BLaER1 treated with 17β-estradiol and CSF1 and Interleukin-3, amounts not matched to agents 10 nM and 100 nM (cell line): ENCODE results near the gene LYPLA2.
A peak's percentile ranks its signal among the peaks of the same experiment; 100 is the strongest.
"Not testable (repeated sequence)": the region's sequence is repeated elsewhere in the genome, so short reads cannot be mapped to it uniquely, and the experiment has no call there.

ENCODE experiments used
- H3K27ac ChIP-seq, 11 experiments: shearing (Covaris generic); formaldehyde crosslinking; 2 replicates each; pipeline ENCODE4 v1.8.1; 2022
- H3K27me3 ChIP-seq, 11 experiments: shearing (Covaris generic); formaldehyde crosslinking; 2 replicates each; pipeline ENCODE4 v1.8.1; 2022
- H3K36me3 ChIP-seq, 11 experiments: shearing (Covaris generic); formaldehyde crosslinking; 2 replicates each; pipeline ENCODE4 v1.8.1; 2022
- H3K4me1 ChIP-seq, 10 experiments: shearing (Covaris generic); formaldehyde crosslinking; 2 replicates each; pipeline ENCODE4 v1.8.1; 2022
- H3K4me2 ChIP-seq, 11 experiments: shearing (Covaris generic); formaldehyde crosslinking; 2 replicates each; pipeline ENCODE4 v1.8.1; 2022
- H3K4me3 ChIP-seq, 10 experiments: shearing (Covaris generic); formaldehyde crosslinking; 2 replicates each; pipeline ENCODE4 v1.8.1; 2022
- H3K9ac ChIP-seq, 11 experiments: shearing (Covaris generic); formaldehyde crosslinking; 2 replicates each; pipeline ENCODE4 v1.8.1; 2022
- H3K9me3 ChIP-seq, 11 experiments: shearing (Covaris generic); formaldehyde crosslinking; replicated peaks in 1 of 11; 2 replicates each; pipeline ENCODE4 v1.8.1; 2022
- H4K20me1 ChIP-seq, 11 experiments: shearing (Covaris generic); formaldehyde crosslinking; 2 replicates each; pipeline ENCODE4 v1.8.1; 2022
- Cebpa-rat ChIP-seq, 11 experiments: shearing (Covaris generic); IDR thresholded peaks; 2 replicates each; pipeline ENCODE4 v1.8.1; 2022

The LYPLA2 gene

GRCh38 chr1:23825762-23826522 is 35.0 kb downstream of the LYPLA2 start:
- Histone ChIP-seq H3K27me3 (no peaks in the 10 kb centered on the region), H3K27ac (peak overlapping the region; percentile 94 to 99 (median 98)), H3K9me3 (no peaks in the 10 kb centered on the region), H4K20me1 (peaks cover 0 to 11% (median 0%) of the 10 kb centered on the region in 11 experiments; a peak in 2 of 22 replicates), H3K4me2 (peak overlapping the region; percentile 69 to 96 (median 93)), H3K9ac (peak overlapping the region; percentile 95 to 99 (median 98)), H3K36me3 (no peaks in the 10 kb centered on the region), H3K4me3 (peak overlapping the region; percentile 74 to 96 (median 92)), H3K4me1 (peaks cover 17 to 25% (median 20%) of the 10 kb centered on the region in 10 experiments)
- no peak for TF ChIP-seq Cebpa-rat (IDR thresholded peaks at IDR 0.05)

GRCh38 chr1:23826590-23826989 is 35.6 kb downstream of the LYPLA2 start:
- not testable (repeated sequence) for H3K9me3 ChIP-seq, H3K27ac ChIP-seq, H3K4me3 ChIP-seq, H4K20me1 ChIP-seq, H3K9ac ChIP-seq, H3K27me3 ChIP-seq, H3K36me3 ChIP-seq
- Histone ChIP-seq H3K4me2 (peak overlapping the region in 1 of 11 experiments; percentile 89; a peak in 1 of 22 replicates), H3K4me1 (peaks cover 17 to 24% (median 20%) of the 10 kb centered on the region in 10 experiments)

- TF ChIP-seq Cebpa-rat (IDR thresholded peaks at IDR 0.05), result no peak
- peaks cover 17 to 24% (median 20%) of the 10 kb centered on the region in 10 experiments for H3K4me1 ChIP-seq
- H3K4me2 ChIP-seq, result no peak overlapping the region
- H3K9me3 ChIP-seq, result no peaks in the 10 kb centered on the region
- no peaks in the 10 kb centered on the region for H3K27me3 ChIP-seq
- H3K4me3 ChIP-seq, result no peak overlapping the region
- no peaks in the 10 kb centered on the region for H4K20me1 ChIP-seq
- H3K36me3 ChIP-seq, result no peaks in the 10 kb centered on the region
- no peak overlapping the region for H3K27ac ChIP-seq
- peak overlapping the region in 1 of 11 experiments; percentile 9; a peak in 1 of 22 replicates for H3K9ac ChIP-seq
These were observed 36.8 kb downstream of the LYPLA2 start for GRCh38 chr1:23827717-23828116.

GRCh38 chr1:23834156-23834555 is 43.2 kb downstream of the LYPLA2 start:
- not testable (repeated sequence) for H4K20me1 ChIP-seq, H3K27ac ChIP-seq, H3K4me2 ChIP-seq, H3K27me3 ChIP-seq, H3K9me3 ChIP-seq, H3K9ac ChIP-seq, H3K4me3 ChIP-seq, H3K36me3 ChIP-seq
- peaks cover 11 to 20% (median 14%) of the 10 kb centered on the region in 10 experiments for H3K4me1 ChIP-seq

- Histone ChIP-seq H3K4me2 (peak overlapping the region in 3 of 11 experiments; percentile 3 to 15 (median 6); a peak in 3 of 22 replicates), H3K9me3 (no peaks in the 10 kb centered on the region), H3K36me3 (no peaks in the 10 kb centered on the region), H3K4me3 (no peak overlapping the region), H3K9ac (no peak overlapping the region), H3K4me1 (peaks cover 12 to 22% (median 16%) of the 10 kb centered on the region in 10 experiments), H3K27ac (no peak overlapping the region), H3K27me3 (no peaks in the 10 kb centered on the region), H4K20me1 (no peaks in the 10 kb centered on the region)
- TF ChIP-seq Cebpa-rat (IDR thresholded peaks at IDR 0.05), result no peak
These were observed 45.1 kb downstream of the LYPLA2 start for GRCh38 chr1:23836037-23836436.

- TF ChIP-seq Cebpa-rat (IDR thresholded peaks at IDR 0.05), result no peak
- H3K4me1 ChIP-seq, result peaks cover 12 to 22% (median 16%) of the 10 kb centered on the region in 10 experiments
- H3K27me3 ChIP-seq, result no peaks in the 10 kb centered on the region
- peak overlapping the region in 2 of 10 experiments; percentile 40 to 43; a peak in 3 of 20 replicates for H3K4me3 ChIP-seq
- peak overlapping the region in 1 of 11 experiments; percentile 46; a peak in 1 of 22 replicates for H3K9ac ChIP-seq
- H3K9me3 ChIP-seq, result no peaks in the 10 kb centered on the region
- no peaks in the 10 kb centered on the region for H4K20me1 ChIP-seq
- no peaks in the 10 kb centered on the region for H3K36me3 ChIP-seq
- H3K4me2 ChIP-seq, result peak overlapping the region; percentile 52 to 89 (median 68)
- no peak overlapping the region for H3K27ac ChIP-seq
These were observed 47.0 kb downstream of the LYPLA2 start for GRCh38 chr1:23837908-23838307.

GRCh38 chr1:23838401-23838866 is 47.5 kb downstream of the LYPLA2 start:
- Histone ChIP-seq H3K4me1 (peaks cover 12 to 22% (median 16%) of the 10 kb centered on the region in 10 experiments), H3K4me3 (peak overlapping the region in 5 of 10 experiments; percentile 12 to 50 (median 40); a peak in 8 of 20 replicates), H3K9me3 (no peaks in the 10 kb centered on the region), H3K27me3 (no peaks in the 10 kb centered on the region), H3K9ac (peak overlapping the region in 4 of 11 experiments; percentile 16 to 46 (median 30); a peak in 6 of 22 replicates), H3K36me3 (peaks cover 0 to under 1% (median 0%) of the 10 kb centered on the region in 11 experiments; a peak in 2 of 22 replicates), H3K4me2 (peak overlapping the region; percentile 52 to 89 (median 68)), H3K27ac (peak overlapping the region in 6 of 11 experiments; percentile 22 to 45 (median 31); a peak in 6 of 22 replicates), H4K20me1 (no peaks in the 10 kb centered on the region)
- TF ChIP-seq Cebpa-rat (IDR thresholded peaks at IDR 0.05), result peak in 4 of 11 experiments; percentile 18 to 44 (median 34); a peak in 4 of 22 replicates

- Histone ChIP-seq H3K36me3 (peaks cover 43 to 52% (median 48%) of the 10 kb centered on the region in 11 experiments), H3K9me3 (peaks cover 0 to 15% (median 6%) of the 10 kb centered on the region in 11 experiments; a peak in 10 of 22 replicates), H3K4me1 (peaks cover 4 to 9% (median 6%) of the 10 kb centered on the region in 10 experiments; a peak in 16 of 20 replicates), H3K27me3 (no peaks in the 10 kb centered on the region), H3K27ac (no peak overlapping the region), H3K9ac (no peak overlapping the region), H3K4me3 (no peak overlapping the region), H3K4me2 (no peak overlapping the region), H4K20me1 (no peaks in the 10 kb centered on the region; a peak in 1 of 22 replicates)
- TF ChIP-seq Cebpa-rat (IDR thresholded peaks at IDR 0.05), result no peak
These were observed 52.7 kb downstream of the LYPLA2 start for GRCh38 chr1:23843644-23844043.
